A204.1 (cell line): ENCODE results near the gene CACNG4.
"Not testable (repeated sequence)": the region's sequence is repeated elsewhere in the genome, so short reads cannot be mapped to it uniquely, and the experiment has no call there.

ENCODE experiments used
- FAIRE-seq: peaks from 2 replicates; lab custom pipeline; 2012; peaks lifted over from hg19 to GRCh38; lab: Jason Lieb, UNC

Gene CACNG4

GRCh38 chr17:67018471-67019434 is 54.2 kb downstream of the CACNG4 start:
- FAIRE-seq: no peak

- FAIRE-seq: no peak
Measured at GRCh38 chr17:67019809-67020208, 55.3 kb downstream of the CACNG4 start.

GRCh38 chr17:67020293-67020766 is 55.8 kb downstream of the CACNG4 start:
- FAIRE-seq: no peak

DNA sequence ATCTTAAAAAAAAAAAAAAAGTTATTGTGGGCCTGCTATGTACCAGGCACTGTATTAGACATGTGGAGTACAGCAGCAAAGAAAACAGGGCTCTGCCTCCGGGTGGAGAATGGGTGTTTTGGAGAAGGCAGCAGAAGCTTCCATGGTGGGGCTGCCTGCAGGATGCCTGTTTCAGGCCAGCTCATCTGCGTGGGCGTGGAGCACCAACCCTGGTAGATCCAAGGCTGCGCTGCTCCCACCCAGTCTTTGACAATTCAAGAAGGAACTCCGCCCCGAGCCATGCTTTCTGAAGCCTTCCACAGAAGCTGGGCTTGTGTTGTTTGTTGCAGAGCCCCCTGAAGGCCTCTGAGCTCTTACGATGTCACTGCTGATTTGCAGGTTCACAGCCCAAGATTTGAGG is 56.7 kb downstream of the CACNG4 start:
- no peak for FAIRE-seq

DNA sequence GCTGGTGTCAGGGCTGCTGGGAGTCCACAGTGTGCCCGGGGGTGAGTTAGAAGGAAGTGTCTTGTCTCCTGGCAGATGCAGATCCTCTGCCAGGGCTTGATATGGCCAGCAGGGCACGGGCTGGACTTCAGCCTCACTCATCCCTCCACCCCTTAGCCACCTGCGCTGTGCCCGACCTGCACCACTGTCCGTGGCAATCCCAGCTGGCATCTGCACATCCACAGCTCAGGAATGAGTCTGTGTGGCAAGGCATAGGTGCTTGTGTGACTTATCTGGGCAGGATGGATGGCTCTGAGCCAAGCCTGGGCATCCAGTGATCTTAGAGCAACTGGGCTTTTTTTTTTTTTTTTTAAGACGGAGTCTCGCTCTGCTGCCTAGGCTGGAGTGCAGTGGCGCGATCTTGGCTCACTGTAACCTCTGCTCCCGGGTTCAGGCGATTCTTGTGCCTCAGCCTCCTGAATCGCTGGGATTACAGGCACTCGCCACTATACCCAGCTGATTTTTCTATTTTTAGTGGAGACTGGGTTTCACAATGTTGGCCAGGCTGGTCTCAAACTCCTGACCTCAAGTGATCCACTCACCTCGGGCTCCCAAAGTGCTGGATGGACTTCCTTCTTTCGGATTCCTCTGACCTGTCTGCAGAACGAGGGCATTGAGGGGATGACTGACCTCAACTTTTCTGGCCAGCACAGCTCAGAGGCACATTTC is 57.4 kb downstream of the CACNG4 start:
- no peak for FAIRE-seq

DNA sequence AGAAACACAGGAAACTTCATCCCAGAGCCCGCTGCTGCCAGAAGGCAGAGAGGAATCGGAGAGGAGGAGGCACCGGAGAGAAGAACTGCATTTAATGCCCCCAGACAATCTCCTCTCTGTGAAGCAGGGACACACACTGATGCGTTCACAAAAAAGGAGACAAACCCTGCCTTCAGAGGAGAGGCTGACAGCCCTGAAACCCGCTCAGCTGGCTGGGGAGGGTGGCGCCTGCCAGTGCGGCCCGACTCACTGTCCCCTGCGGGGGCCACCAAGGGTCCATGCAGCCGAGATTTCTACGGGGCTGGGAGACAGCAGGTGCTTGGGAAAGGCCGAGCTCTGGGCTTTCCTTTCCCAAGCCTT is 57.9 kb downstream of the CACNG4 start:
- FAIRE-seq: no peak

GRCh38 chr17:67024736-67025135 is 60.2 kb downstream of the CACNG4 start:
- FAIRE-seq: no peak

GRCh38 chr17:67025216-67025792 is 60.8 kb downstream of the CACNG4 start:
- no peak for FAIRE-seq

- FAIRE-seq: no peak
Measured at GRCh38 chr17:67026341-67026740, 61.8 kb downstream of the CACNG4 start.

DNA sequence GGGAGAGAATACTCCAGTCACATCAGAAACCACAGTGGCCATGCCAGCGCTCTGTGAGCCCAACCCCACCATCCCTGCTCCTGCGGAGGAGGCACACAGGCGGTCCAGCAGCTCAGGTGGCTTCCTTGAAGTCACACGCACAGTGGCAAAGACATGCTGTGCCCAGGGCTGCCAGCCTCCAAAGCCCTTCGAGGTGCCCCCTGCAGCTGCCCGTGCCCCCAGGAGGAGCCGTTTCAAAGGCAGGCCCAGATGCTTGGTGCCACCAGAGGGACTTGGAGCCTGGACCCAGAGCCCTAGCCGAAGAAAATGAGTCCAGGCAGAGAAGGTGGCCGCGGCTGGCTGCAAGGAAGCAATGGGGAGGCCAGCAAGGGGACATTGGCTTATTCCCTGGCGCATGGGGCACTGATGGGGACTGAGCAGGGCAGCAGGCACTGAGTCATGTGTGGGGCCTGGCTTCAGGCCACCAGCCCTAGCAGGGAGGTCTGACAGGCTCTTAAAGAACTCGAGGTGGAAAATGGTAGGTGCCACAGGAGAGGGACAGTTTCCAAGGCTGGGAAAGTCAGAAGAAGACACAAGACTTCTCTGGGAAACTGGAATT is 62.6 kb downstream of the CACNG4 start:
- no peak for FAIRE-seq

DNA sequence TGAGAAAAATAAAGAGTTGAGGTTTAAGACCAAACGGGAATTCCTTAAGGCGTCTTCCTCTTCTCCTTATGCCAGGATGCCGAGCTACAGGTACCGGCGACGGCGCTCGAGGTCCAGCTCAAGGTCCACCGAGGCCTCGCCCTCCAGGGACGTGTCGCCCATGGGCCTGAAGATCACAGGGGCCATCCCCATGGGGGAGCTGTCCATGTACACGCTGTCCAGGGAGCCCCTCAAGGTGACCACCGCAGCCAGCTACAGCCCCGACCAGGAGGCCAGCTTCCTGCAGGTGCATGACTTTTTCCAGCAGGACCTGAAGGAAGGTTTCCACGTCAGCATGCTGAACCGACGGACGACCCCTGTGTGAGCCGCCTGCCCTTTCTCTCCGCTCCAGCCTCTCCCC is 66.1 kb downstream of the CACNG4 start:
- FAIRE-seq: no peak

DNA sequence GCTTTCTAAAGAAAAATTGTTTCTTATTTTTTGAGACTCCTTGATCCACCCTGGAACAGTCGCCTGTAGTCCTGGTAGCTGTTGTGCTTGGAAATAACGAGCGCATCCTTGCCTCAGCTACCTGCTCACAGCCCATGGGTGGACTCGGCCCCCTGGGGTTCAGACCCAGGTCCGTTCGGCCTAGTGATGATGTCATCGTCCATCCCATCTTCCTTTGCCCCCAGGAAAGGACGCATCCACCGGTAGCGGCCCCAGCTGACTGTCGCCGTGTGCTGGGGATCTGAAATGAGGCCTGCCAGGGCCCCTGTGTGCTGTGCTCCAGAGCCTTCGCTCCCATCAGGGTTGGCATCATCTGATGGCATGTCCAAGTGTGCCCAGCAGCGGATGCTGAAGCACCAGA is 67.9 kb downstream of the CACNG4 start:
- no peak for FAIRE-seq

GRCh38 chr17:67032985-67033384 is 68.5 kb downstream of the CACNG4 start:
- FAIRE-seq: no peak

DNA sequence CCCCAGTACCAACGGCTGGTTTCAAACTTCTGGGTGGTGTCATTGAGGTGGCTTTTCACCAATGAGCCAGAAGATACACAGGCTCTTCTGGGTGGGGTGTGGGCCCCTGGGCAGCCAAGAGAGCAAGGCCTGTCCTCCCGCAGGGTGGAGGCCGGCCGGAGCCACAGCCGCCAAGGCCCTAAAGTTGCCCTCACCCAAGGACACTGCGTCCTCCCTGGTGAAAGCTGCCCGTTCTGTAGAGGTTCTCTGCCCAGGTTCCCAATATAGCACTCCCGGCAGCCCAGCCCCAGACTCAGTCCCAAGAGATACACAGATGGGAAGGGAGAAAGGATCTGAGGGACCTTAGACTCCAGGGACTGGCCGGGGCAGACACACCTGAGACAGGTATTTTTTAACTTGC is 69.1 kb downstream of the CACNG4 start:
- FAIRE-seq: no peak

DNA sequence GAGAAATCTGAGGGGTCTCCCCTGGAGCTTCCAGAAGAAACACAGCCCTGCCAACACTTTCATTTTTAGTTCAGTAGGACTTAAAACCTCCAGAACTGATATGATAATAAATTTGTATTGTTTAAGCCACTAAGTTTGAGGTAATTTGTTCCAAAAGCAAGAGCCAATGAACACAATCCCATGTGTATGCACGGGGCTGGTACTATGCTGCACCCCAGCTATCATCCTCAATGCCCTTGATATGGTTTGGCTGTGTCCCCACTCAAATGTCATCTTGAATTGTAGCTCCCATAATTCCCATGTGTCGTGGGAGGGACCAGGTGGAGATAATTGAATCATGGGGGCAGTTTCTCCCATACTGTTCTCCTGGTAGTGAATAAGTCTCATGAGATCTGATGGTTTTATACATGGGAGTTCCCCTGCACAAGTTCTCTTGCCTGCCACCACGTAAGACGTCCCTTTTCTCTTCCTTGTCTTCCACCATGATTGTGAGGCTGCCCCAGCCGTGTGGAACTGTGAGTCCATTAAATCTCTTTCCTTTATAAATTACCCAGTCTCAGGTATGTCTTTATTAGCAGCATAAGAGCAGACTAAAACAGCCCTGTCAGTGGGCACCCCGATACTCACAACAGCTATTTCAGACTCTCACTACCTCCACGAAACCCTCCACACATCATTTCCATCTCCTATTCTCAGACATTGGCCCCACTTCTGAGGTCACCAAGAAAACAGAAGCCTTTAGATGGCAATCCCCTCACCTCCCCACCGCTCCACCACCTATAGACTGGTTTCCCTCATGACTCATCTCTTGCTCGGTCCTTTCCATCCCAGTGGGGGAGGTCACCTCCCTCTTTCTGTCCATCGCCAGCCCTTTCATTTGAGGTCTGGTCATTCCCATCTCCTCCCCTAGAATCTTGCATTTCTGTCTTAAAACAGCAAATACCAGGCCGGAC is 70.9 kb downstream of the CACNG4 start:
- FAIRE-seq: no peak

GRCh38 chr17:67038861-67039365 is 74.4 kb downstream of the CACNG4 start:
- no peak for FAIRE-seq

DNA sequence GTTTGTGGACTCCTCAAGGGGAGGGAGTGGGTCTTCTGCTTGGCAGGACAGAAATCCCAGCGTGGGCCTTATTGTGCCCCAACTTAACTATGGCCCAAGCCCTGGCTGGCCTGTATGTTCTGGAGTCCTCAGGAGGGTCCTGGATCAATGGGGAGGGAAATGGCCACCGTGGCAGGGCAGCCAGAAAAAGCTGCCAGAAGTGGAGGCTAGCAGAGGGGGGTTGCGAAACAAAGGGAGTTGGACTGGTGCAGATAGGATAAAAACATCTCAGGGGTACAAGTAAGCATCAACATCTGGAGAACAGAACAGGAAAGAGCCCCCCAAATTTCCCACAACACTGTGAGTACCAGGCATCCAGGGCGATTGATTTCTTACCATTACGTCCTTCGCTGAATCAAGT is 76.1 kb downstream of the CACNG4 start:
- FAIRE-seq: no peak

DNA sequence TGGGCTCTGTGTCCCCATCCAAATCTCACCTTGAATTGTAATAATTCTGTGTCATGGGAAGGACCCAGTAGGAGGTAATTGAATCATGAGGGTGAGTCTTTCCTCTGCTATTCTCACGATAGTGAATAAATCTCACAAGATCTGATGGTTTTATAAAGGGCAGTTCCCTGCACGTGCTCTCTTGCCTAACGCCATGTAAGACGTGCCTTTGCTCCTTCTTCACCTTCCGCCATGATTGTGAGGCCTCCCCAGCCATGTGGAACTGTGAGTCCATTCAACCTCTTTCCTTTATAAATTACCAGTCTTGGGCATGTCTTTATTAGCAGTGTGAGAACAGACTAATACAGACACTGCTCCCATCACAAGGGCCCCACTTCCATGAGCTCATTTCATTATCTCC is 76.6 kb downstream of the CACNG4 start:
- FAIRE-seq: not testable (repeated sequence)

DNA sequence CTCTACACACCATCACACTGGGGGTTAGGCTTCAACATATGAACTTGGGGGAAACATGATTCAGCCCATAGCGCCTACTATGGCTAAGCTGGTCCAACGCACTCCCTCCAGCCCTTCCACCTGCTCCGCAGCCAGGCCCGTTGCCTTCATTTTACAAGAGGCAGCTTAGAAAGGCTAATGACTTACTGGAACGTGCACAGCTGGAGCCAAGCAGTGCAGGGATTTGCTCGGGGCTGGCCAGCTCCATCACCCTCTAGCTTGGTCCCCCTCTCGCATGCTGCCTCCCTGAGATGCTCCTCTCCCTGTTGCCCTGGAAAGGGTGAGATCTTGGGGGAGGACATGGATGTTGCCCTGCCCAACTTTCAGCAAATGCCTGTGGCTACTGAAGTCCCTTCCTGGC is 77.0 kb downstream of the CACNG4 start:
- no peak for FAIRE-seq

DNA sequence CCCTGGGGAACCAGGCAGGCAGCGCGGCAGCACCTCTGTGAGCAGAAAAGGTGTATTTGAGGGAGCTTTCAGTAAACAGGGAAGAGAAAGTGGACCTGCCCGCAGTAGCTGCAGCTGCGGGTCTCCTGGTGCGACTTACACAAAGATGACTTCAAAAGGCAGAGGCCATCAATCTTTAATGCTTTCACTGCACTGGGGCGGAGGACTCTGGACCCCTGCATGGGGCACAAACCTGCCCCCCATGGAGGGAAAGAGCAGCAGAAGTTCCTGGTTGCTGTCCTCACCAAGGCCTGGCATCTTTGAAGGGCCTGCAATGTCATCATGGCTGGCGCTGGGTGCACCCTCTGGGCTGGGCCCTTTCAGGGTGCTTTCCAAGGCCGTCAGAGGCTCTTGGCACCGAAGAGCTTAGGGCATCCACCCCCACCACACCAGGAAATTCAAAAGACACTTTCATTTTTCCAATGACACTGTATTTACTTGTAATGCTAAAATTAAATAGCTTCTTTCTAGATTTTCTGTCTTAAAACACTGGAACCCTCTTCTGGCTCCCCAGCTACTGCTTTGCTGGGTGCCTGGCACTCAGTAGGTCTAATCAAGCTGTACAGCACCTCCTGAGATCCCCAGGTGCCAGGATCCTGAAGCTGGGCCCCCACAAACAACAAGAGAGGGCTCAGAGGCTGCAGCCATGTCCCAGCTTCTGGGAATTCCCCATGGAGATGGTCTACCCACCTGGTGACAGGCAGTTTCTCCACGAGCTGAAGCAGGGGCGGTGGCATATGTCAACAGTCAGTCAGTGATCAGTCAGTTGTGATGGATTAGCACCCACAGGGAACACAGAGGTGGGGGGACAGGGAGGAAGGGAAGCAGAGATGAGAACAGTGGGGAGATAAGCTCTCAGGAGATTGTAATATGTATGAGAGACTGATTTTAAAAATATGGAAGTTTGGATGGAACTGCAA is 77.7 kb downstream of the CACNG4 start:
- no peak for FAIRE-seq
